IPS-18c (cell line): Measurements from ENCODE around the gene DNAJC11.
"Not testable (repeated sequence)": the region's sequence is repeated elsewhere in the genome, so short reads cannot be mapped to it uniquely, and the experiment has no call there.

Experiments
- H3K4me3 ChIP-seq: 2 replicates; pipeline ENCODE4 v1.7.0; 2013; ENCODE audit warnings: low read depth, mild to moderate bottlenecking, low read length, moderate library complexity; ENCODE audit not compliant: insufficient read depth
- H3K9me3 ChIP-seq: one replicate; pipeline ENCODE4 v1.6.1; 2013; ENCODE audit warnings: mild to moderate bottlenecking, low read length, moderate library complexity; ENCODE audit not compliant: control insufficient read depth, insufficient read depth

DNAJC11 gene, protein sequence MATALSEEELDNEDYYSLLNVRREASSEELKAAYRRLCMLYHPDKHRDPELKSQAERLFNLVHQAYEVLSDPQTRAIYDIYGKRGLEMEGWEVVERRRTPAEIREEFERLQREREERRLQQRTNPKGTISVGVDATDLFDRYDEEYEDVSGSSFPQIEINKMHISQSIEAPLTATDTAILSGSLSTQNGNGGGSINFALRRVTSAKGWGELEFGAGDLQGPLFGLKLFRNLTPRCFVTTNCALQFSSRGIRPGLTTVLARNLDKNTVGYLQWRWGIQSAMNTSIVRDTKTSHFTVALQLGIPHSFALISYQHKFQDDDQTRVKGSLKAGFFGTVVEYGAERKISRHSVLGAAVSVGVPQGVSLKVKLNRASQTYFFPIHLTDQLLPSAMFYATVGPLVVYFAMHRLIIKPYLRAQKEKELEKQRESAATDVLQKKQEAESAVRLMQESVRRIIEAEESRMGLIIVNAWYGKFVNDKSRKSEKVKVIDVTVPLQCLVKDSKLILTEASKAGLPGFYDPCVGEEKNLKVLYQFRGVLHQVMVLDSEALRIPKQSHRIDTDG

DNA sequence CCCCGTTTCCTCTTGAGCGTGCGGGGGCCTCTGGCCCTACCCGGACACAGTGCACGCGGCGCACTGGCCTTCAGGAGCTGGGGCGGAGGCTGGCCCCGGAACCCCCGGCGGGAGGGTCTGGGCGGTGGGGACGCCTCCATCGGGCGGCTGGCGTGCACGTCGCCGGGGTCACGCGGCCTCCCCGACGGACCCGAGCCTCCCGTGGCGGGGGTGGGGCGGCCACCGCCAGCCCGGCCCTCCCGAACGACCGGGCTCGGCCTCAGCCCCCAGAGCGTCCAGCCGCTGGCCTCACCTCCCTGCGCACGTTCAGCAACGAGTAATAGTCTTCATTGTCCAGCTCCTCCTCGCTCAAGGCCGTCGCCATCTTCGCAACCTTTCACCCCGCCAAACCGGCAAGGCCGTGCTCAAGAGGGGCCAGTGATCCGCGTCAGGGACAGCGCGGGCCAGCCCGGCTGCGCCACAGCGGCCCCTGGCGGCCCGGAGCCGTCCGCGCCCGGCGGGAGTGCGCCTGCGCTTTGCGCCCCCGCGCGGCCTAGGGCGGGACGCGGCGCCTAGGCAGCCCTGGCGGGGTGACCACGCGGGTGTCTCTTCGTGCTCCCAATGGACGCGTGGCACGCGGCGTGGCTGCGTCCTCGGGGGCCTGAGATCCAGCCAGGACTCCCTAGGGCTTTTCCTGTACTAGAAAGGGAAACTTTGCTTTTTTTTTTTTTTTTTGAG is at the start of gene DNAJC11:
DNAJC11 (minus strand) TSS at position 380 of the 717 bp plus-strand sequence; CDS start at position 364, 16 bp downstream.
- Histone ChIP-seq H3K4me3 (peak within 1 kb of the TSS; percentile 97), H3K9me3 (no peaks in the 10 kb centered on the region)

DNA sequence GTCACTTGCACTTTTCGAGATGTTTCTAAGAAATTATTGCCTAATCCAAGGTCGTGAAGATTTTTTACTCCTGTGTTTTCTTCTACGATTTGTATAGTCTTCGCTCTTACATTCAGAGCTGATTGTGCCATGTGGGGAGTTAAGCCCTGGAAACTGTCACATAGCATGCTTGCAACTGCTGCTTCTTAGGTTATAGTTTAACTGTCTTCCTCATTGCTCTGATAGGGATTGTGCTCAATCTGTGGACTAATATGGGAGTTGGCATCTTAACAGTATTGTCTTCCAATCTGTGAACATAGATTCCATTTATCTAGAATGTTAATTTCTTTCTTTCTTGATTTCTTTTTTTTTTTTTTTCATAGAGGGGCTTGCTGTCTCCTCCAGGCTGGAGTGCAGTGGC is 48.9 kb upstream of the DNAJC11 start:
- Histone ChIP-seq H3K9me3 (no peaks in the 10 kb centered on the region), H3K4me3 (no peak overlapping the region)

DNA sequence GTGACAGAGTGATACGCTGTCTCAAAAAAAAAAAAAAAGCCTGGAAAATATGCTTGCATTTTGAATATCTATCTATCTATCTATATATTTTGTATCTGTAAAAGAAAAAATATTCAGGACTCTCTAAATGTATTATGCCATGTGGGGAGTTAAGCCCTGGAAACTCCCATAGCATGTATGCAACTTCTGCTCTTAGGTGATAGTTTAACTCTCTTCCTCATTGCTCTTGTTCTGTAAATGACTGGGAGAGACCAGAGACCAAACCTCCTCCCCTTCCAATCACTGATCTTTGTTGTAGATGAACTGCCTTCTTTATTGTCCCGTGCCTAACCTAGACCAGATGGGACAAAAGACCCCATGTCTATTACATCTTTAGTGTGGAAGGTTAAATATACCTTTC is 46.1 kb upstream of the DNAJC11 start:
- Histone ChIP-seq H3K9me3 (no peaks in the 10 kb centered on the region), H3K4me3 (no peak overlapping the region)

- no peaks in the 10 kb centered on the region for H3K9me3 ChIP-seq
- H3K4me3 ChIP-seq: no peak overlapping the region
Observed at GRCh38 chr1:6745073-6745472, 43.5 kb upstream of the DNAJC11 start.

DNA sequence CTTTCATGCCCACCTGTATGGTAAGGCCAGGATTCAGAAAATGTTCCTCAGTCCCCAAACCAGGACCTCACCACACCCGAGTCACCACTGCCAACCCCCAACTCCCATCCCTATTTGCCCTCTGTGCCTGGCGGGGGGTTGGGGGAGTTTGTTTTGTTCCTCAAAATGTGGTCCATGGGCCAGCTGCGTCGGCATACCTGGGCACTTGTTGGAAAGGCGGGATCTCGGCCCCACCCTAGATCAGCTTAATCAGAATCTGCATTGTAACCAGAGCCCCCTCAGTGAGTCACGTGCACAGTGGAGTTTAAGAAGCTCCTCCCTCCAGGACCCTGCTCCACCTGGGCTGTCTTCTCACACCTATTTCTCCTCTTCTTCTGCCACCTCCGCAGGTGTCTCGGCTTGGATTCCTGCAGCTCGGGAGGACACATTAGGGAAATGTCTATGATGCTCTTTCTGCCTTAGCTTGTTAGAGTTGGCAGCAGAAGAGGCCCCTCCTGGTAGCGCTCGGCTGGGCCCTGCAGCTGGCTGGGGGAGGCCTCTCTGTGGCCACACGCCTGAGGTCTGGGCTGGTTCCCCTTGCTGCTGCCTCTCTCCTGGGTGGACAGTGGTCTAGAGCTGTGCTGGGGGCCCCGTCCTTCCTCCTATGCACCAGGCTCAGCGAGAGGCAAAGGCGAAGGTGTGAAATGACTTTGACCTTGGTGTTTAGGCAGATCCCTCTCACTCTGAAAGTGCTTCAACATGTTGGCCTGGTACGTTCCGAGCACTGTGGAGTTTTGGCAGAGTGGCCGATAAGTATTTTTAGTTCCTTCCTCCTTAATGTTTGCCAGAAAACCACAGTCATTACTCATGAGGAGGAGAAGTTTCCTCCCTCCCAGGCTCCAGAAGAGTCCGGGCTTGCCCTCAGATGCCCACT is 41.8 kb upstream of the DNAJC11 start:
- Histone ChIP-seq H3K9me3 (no peaks in the 10 kb centered on the region), H3K4me3 (no peak overlapping the region)

DNA sequence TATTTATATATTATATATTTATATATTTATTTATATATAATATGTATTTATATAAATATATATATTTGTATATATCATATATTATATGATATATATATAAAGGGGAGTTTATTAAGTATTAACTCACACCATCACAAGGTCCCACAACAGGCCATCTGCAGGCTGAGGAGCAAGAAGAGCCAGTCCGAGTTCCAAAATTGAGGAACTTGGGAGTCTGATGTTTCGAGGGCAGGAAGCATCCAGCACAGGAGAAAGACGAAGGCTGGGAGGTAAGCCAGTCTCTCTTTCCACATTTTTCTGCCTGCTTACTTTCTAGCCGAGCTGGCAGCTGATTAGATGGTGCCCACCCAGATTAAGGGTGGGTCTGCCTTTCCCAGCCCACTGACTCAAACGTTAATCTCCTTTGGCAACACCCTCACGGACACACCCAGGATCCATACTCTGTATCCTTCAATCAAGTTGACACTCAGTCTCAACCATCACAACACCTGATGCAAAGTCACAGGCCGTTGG is 41.1 kb upstream of the DNAJC11 start:
- H3K9me3 ChIP-seq, H3K4me3 ChIP-seq: not testable (repeated sequence)

GRCh38 chr1:6738987-6739676 is 37.5 kb upstream of the DNAJC11 start:
- no peaks in the 10 kb centered on the region for H3K9me3 ChIP-seq

GRCh38 chr1:6732942-6733341 is 31.3 kb upstream of the DNAJC11 start:
- Histone ChIP-seq H3K4me3 (no peak overlapping the region), H3K9me3 (no peaks in the 10 kb centered on the region)

More at GRCh38 chr1:6738987-6739676, 37.5 kb upstream of the DNAJC11 start:
- no peak overlapping the region for H3K4me3 ChIP-seq

GRCh38 chr1:6731905-6732304 is 30.3 kb upstream of the DNAJC11 start:
- Histone ChIP-seq H3K9me3 (no peaks in the 10 kb centered on the region), H3K4me3 (no peak overlapping the region)

GRCh38 chr1:6730880-6731279 is 29.3 kb upstream of the DNAJC11 start:
- Histone ChIP-seq H3K4me3 (no peak overlapping the region), H3K9me3 (no peaks in the 10 kb centered on the region)

GRCh38 chr1:6730473-6730872 is 28.9 kb upstream of the DNAJC11 start:
- no peaks in the 10 kb centered on the region for H3K9me3 ChIP-seq
- H3K4me3 ChIP-seq: no peak overlapping the region

- H3K9me3 ChIP-seq: no peaks in the 10 kb centered on the region
- H3K4me3 ChIP-seq: no peak overlapping the region
Observed at GRCh38 chr1:6727535-6727934, 25.9 kb upstream of the DNAJC11 start.

GRCh38 chr1:6726253-6726652 is 24.6 kb upstream of the DNAJC11 start:
- Histone ChIP-seq H3K9me3 (no peaks in the 10 kb centered on the region), H3K4me3 (no peak overlapping the region)

DNA sequence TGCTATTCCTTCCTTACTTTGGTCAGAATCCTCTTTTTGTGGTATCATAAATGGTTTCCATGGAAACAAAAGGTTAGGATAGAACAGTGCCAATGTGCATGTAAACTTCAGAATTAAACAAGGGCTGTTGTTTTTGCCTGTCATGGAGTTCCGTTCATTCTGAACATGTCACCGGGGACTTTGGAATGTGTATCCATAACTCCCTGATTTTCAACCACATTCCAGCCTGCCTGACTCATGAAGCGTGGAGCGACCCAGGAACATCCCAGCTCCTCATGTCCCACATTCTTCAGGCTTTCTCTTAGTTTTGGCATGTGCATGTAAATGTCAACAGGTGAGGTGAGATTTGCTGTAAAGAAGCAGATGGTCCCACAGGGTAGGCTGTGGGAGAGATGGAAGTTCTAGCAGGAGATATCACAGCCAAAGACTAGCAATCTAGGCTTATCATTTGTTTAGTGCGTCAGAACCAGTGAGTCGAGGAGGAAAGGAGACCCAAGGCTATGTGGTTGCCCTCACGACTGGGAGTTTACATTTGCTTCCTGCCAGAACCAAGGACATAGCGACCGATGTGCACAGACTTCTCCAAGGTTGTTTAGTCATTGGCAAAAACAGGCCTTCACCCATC is 23.0 kb upstream of the DNAJC11 start:
- Histone ChIP-seq H3K9me3 (no peaks in the 10 kb centered on the region), H3K4me3 (no peak overlapping the region)

DNA sequence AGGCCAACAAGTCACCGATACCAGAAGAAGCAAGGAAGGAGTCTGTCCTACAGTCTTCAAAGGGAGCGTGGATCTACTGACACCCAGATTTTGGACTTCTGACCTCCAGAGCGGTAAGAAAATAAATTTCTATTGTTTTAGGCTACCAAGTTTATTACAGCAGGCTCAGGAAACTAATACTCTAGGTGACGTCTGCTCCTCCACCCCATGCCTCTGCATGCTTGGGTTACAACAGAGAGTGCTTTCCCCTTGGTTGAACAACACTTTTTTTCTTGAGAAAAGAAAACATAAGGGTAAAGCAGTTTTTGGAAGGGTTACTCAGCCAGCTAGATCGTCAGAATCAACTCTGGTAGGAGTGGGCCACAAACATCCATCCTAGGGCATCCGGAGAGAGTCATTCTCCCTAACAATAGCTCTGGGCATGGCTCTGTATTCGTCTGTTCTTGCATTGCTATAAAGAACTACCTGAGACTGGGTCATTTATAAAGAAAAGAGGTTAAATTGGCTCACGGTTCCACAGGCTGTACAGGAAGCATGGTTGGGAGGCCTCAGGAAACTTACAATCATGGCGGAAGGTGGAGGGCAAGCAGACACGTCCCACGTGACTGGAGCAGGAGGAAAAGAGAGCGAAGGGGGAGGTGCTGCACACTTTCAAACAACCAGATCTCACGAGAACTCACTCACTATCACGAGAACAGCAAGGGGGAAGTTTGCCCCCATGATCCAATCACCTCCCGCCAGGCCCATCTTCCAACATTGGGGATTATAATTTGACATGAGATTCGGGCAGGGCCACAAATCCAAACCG is 22.2 kb upstream of the DNAJC11 start:
- no peak overlapping the region for H3K4me3 ChIP-seq
- H3K9me3 ChIP-seq: no peaks in the 10 kb centered on the region
